Esophagus (tissue), 2 donors: ENCODE measurements around the gene MSANTD3. TPM values are rescaled to one million over a fixed set of nuclear protein-coding genes. Genes with fewer than 3 reads are reported as not detected.

ENCODE experiments used
- H3K27ac ChIP-seq, 2 donors: one replicate each; pipeline ENCODE4 v1.5.1; 2013; ENCODE audit warnings: low read depth in 2 of 2, mild to moderate bottlenecking in 2 of 2, inconsistent platforms in 1 of 2, low read length in 1 of 2, moderate library complexity in 1 of 2
- H3K27me3 ChIP-seq, 2 donors: one replicate each; pipeline ENCODE4 v1.6.1; 2013; ENCODE audit warnings: low read length in 2 of 2, control low read depth in 1 of 2, mild to moderate bottlenecking in 1 of 2; ENCODE audit not compliant: insufficient read depth in 2 of 2, control insufficient read depth in 1 of 2
- H3K36me3 ChIP-seq, 2 donors: one replicate each; pipeline ENCODE4 v1.6.1; 2013; ENCODE audit warnings: low read length in 1 of 2; ENCODE audit not compliant: control insufficient read depth in 2 of 2, insufficient read depth in 2 of 2
- H3K4me1 ChIP-seq, 2 donors: one replicate each; pipeline ENCODE4 v1.6.1; 2013; ENCODE audit warnings: low read length in 1 of 2; ENCODE audit not compliant: control insufficient read depth in 2 of 2, insufficient read depth in 2 of 2
- H3K4me3 ChIP-seq, 2 donors: one replicate each; pipeline ENCODE4 v1.5.1; 2013; ENCODE audit warnings: low read length in 2 of 2, mild to moderate bottlenecking in 2 of 2, low read depth in 1 of 2, moderate library complexity in 1 of 2
- H3K9me3 ChIP-seq, 2 donors: one replicate each; pipeline ENCODE4 v1.6.1; 2013; ENCODE audit warnings: mild to moderate bottlenecking in 2 of 2, low read depth in 1 of 2, low read length in 1 of 2, moderate library complexity in 1 of 2; ENCODE audit not compliant: control insufficient read depth in 2 of 2, insufficient read depth in 1 of 2
- WGBS, 2 donors: extraction: QIAGEN DNeasy Blood & Tissue Kit; methylation state at CpG; one replicate each; pipeline ENCODE4 v1.1.7; 2013; 5-methylcytosine and 5-hydroxymethylcytosine counted together
- polyA plus RNA-seq, 2 donors: library from polyadenylated mRNA; stranded (reverse); fragments of 200-250 nt; gene quantifications; one replicate each; pipeline ENCODE4 v1.2.3, GENCODE V29; 2013
- donor health status: healthy with polysubstance abuse.
- donor health status: Bipolar disorder and iron deficiency.

Gene MSANTD3
- polyA plus RNA-seq, 2 donors, result 8.5 to 9.1 TPM

DNA sequence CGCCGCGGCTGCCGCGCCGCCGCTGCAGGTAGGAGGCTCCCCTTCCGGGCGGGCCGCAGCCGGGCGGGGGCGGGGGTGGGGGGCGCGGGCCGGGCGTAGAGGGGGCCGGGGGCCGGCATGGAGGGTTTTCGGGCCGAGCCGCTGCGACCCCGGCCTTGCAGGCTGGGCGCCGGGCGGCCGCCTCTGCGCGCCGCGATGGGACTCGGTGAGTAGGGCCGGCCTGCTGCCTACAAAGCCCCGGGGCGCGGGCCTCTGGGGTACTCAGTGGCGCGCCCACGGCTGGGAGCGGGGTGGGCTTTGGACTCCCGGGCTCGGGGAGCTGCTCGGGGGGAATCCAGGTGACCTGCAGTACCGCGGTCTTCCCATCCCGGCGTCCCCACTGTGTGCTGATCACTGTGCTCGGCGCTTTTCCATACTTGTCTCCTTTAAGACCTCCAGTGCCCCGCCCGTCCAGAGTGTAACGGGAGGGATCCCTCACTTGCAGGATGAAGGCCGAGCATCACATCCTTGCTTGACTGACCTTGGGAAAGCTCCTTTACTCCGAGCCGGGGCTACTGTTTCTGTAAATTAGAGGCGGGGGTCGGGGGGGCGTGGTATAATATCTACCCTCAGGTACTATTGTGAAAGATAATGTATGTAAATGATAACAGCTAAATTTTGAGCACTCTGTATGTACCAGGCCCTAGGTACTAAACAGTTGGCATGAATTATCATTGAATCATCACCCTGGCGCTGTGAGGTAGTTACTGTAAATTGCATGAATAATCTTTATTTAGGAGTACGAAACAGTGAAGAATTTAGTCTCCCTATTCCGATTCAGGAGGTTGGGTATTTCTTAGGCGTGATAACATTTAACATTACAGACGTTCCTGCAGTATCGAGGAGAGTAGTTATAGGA lies 672 bp downstream of the MSANTD3 start:
- Histone ChIP-seq H3K36me3 (no peaks in the 10 kb centered on the region), H3K27ac (peak overlapping the region; percentile 88 to 97), H3K4me3 (peak overlapping the region; percentile 77 to 97), H3K9me3 (no peaks in the 10 kb centered on the region), H3K4me1 (peaks cover 0 to 7% of the 10 kb centered on the region in 2 donors), H3K27me3 (no peaks in the 10 kb centered on the region)
- 4 to 5% methylated on average over 44 to 65 of the region's 65 CpGs for WGBS, 2 donors

DNA sequence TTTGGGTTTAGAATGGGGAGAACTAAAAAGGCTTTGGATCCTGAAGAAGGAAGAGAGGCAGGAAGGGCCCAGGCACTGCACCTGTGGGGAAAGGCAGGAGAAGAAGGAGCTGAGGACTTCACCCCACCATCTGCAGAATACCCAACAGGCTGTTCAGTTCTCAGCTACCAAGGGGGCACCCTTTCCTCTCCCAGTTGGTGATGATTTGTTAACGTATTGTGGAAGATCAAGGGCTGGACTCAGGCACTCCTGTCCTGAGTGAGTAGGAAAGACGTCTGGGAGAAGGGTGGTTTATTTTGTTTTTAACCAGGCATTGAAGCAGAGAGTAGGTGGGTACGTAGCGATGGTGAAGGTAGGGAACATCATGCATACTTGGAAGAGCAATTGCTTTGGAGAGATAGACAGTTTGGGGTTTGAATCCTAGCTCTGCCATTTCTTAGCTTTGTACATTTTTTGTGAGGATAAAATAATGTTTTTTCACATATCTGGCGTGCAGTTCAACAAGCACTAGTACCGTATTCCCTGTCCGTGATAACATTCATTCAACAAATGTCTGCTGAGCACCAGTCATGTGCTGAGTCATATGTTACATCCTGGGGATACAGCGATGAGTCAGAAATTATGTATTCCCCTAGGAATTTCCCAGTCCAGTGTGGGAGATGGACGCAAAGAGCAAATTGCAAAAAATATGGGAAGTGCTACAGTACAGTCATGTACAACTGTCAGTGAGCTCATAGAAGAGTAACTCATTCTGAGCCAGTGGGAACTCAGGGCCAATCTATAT lies 2.1 kb downstream of the MSANTD3 start:
- H3K36me3 ChIP-seq, result no peaks in the 10 kb centered on the region
- WGBS, 2 donors, result 48 to 55% methylated on average over 9 of the region's 9 CpGs
- H3K27ac ChIP-seq, result peak overlapping the region; percentile 10 to 65
- no peak overlapping the region for H3K4me3 ChIP-seq
- no peaks in the 10 kb centered on the region for H3K27me3 ChIP-seq
- H3K4me1 ChIP-seq, result peaks cover 0 to 7% of the 10 kb centered on the region in 2 donors
- no peaks in the 10 kb centered on the region for H3K9me3 ChIP-seq

- Histone ChIP-seq H3K36me3 (no peaks in the 10 kb centered on the region), H3K27me3 (no peaks in the 10 kb centered on the region), H3K4me1 (peaks cover 0 to 7% of the 10 kb centered on the region in 2 donors), H3K4me3 (no peak overlapping the region), H3K27ac (no peak overlapping the region), H3K9me3 (no peaks in the 10 kb centered on the region)
- 94 to 95% methylated on average over 5 of the region's 5 CpGs for WGBS, 2 donors
These were observed 3.5 kb downstream of the MSANTD3 start for GRCh38 chr9:100430286-100430940.

DNA sequence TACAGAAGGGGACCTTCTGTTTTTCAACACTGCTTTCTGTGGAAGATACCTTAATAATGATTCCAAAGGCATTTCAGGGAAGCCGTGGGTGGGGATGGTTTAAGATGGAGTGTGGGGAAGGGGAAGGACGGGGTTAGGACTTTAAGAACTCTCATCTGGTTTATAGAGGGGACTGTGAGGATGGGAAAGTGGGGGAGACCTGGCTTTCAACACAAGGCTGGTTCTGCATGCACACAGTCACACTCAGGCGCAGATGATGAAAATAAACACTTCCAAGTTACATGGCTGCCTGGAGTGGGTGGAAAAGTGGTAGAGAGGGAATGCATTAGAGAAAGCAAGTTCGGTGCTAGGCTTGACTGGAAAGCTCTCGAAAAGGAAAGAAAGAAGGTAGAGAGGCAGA lies 4.9 kb downstream of the MSANTD3 start:
- peaks cover 0 to 7% of the 10 kb centered on the region in 2 donors for H3K4me1 ChIP-seq
- H3K9me3 ChIP-seq, result no peaks in the 10 kb centered on the region
- WGBS, 2 donors, result 93 to 97% methylated on average over 5 of the region's 5 CpGs
- no peaks in the 10 kb centered on the region for H3K27me3 ChIP-seq
- H3K4me3 ChIP-seq, result no peak overlapping the region
- H3K27ac ChIP-seq, result no peak overlapping the region
- no peaks in the 10 kb centered on the region for H3K36me3 ChIP-seq

- H3K27me3 ChIP-seq, result no peaks in the 10 kb centered on the region
- no peaks in the 10 kb centered on the region for H3K36me3 ChIP-seq
- H3K9me3 ChIP-seq, result no peaks in the 10 kb centered on the region
- H3K27ac ChIP-seq, result no peak overlapping the region
- 92 to 95% methylated on average over 3 of the region's 3 CpGs for WGBS, 2 donors
- H3K4me3 ChIP-seq, result no peak overlapping the region
- peaks cover 0 to 7% of the 10 kb centered on the region in 2 donors for H3K4me1 ChIP-seq
These were observed 5.8 kb downstream of the MSANTD3 start for GRCh38 chr9:100432736-100433135.

DNA sequence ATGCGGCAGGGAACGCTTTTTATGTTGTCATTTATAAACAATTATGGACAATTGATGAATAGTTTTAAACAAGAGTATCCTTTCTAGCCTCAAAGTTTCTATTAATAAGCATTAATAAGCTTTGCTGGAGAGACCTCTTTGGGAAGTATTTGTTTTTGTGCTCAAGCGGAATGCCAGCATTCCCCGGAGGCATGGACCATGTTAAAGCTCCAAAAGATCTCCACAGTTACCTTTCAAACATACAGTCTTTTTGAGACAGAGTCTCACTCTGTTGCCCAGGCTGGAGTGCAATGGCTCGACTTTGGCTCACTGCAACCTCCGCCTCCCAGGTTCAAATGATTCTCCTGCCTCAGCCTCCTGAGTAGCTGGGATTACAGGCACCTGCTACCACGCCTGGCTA lies 9.6 kb downstream of the MSANTD3 start:
- WGBS, 2 donors, result 69 to 75% methylated on average over 7 of the region's 7 CpGs
- H3K27me3 ChIP-seq, result no peaks in the 10 kb centered on the region
- H3K4me3 ChIP-seq, result no peak overlapping the region
- no peaks in the 10 kb centered on the region for H3K36me3 ChIP-seq
- no peak overlapping the region for H3K27ac ChIP-seq
- H3K9me3 ChIP-seq, result no peaks in the 10 kb centered on the region
- no peaks in the 10 kb centered on the region for H3K4me1 ChIP-seq

DNA sequence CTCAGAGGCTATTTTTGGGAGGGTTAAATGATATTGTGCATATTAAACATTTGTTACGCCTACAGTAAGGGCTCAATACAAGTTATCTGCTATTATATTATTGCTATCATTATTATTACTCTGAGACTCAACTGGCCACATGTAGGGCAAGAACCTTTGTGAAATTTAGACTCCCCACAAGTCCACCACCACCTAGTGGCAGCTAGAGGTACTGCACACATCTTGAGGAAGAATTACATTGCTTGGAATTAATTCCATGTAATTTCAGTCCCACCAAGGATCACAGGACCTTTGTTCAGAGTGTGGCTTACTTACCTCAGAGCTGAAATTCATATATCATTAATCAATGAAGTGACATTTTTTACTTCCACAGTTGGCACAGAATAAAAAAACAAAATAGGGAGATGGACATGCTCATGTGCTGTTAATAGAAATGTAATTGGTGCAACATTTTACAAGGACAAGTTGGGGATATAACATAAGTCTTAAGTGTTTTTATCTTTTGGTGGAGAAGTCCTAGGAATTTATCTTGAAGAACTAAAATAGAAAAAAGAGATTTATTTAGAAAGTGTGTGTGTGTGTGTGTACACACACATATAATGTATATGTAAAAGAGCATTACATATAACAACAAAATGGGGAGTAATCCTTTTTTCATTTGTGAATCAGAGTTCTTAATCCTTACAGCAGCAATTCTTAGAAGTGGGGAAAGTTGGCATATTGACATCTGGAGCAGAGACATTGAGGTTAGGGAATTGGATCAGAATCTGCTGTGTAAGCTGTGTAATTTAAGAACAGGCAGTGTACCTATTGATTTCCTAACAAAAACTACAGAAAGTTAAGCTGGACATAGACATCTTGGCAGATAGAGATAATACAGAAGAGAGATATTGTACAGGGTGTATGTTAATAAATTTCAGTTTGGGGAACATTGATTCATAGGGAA lies 11.2 kb downstream of the MSANTD3 start:
- H3K4me1 ChIP-seq, result no peaks in the 10 kb centered on the region
- WGBS, 2 donors, result 78 to 82% methylated on average over 1 of the region's 1 CpG

DNA sequence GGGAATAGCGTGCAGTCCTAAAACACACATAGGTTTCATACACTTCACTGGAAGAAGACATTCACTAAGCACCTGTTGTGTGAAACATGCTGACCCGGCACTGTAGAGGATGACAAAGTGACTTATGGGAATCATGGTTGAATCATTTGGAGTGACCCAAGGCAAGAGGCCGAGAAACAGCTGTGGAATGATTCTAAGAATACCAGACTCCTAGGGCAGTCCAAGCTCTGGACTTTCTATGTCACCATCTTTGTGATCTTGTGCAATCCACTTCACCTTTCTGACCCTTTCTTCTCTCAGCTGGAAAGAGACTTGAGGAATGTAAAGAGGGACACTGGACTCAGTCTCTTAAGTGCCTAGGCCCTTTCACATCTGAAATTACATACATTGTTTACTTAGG lies 13.1 kb downstream of the MSANTD3 start:
- H3K36me3 ChIP-seq, result peaks cover 0 to 3% of the 10 kb centered on the region in 2 donors
- H3K27me3 ChIP-seq, result no peaks in the 10 kb centered on the region
- H3K9me3 ChIP-seq, result no peaks in the 10 kb centered on the region
- 83 to 94% methylated on average over 3 of the region's 3 CpGs for WGBS, 2 donors
- H3K27ac ChIP-seq, result no peak overlapping the region
- H3K4me1 ChIP-seq, result no peaks in the 10 kb centered on the region
- H3K4me3 ChIP-seq, result no peak overlapping the region

More for the DNA sequence above, 11.2 kb downstream of the MSANTD3 start:
- no peaks in the 10 kb centered on the region for H3K27me3 ChIP-seq
- no peaks in the 10 kb centered on the region for H3K9me3 ChIP-seq
- H3K36me3 ChIP-seq, result peaks cover 0 to 3% of the 10 kb centered on the region in 2 donors
- no peak overlapping the region for H3K27ac ChIP-seq
- no peak overlapping the region for H3K4me3 ChIP-seq
